GM18907 (cell line): ENCODE measurements around the gene CHPT1.
"Not testable (repeated sequence)": the region's sequence is repeated elsewhere in the genome, so short reads cannot be mapped to it uniquely, and the experiment has no call there.

ENCODE experiments used
- ATAC-seq: cut with Tn5 transposase; IDR thresholded peaks from one replicate; pipeline ENCODE4 v1.9.1; 2021; ENCODE audit warnings: mild to moderate bottlenecking, moderate library complexity; ENCODE audit not compliant: unreplicated experiment

Gene CHPT1

GRCh38 chr12:101681627-101682026 is 15.8 kb upstream of the CHPT1 start:
- ATAC-seq = not testable (repeated sequence)

- no peak for ATAC-seq
Observed at GRCh38 chr12:101685092-101685491, 12.3 kb upstream of the CHPT1 start.

- ATAC-seq = no peak
Observed at GRCh38 chr12:101686176-101686575, 11.3 kb upstream of the CHPT1 start.

- no peak for ATAC-seq
Observed at GRCh38 chr12:101690544-101691098, 6.8 kb upstream of the CHPT1 start.

- no peak for ATAC-seq
Observed at GRCh38 chr12:101691503-101692096, 5.8 kb upstream of the CHPT1 start.

GRCh38 chr12:101694297-101694848 is 3.1 kb upstream of the CHPT1 start:
- ATAC-seq = no peak

- no peak for ATAC-seq
Observed at GRCh38 chr12:101694986-101695385, 2.5 kb upstream of the CHPT1 start.

GRCh38 chr12:101695706-101696105 is 1.7 kb upstream of the CHPT1 start:
- no peak for ATAC-seq

GRCh38 chr12:101696251-101697196 is 916 bp upstream of the CHPT1 start:
- peak; percentile 6 for ATAC-seq

GRCh38 chr12:101697930-101698799 is 725 bp downstream of the CHPT1 start:
- peak; percentile 44 for ATAC-seq

GRCh38 chr12:101698800-101699347 is 1.4 kb downstream of the CHPT1 start:
- ATAC-seq = no peak

GRCh38 chr12:101700299-101700820 is 2.9 kb downstream of the CHPT1 start:
- no peak for ATAC-seq

- no peak for ATAC-seq
Observed at GRCh38 chr12:101703487-101703886, 6.0 kb downstream of the CHPT1 start.

GRCh38 chr12:101706403-101706802 is 9.0 kb downstream of the CHPT1 start:
- ATAC-seq = no peak

GRCh38 chr12:101707131-101707782 is 9.8 kb downstream of the CHPT1 start:
- no peak for ATAC-seq

GRCh38 chr12:101710288-101710687 is 12.8 kb downstream of the CHPT1 start:
- ATAC-seq = no peak

- ATAC-seq = no peak
Observed at GRCh38 chr12:101713059-101713682, 15.7 kb downstream of the CHPT1 start.

GRCh38 chr12:101713930-101714329 is 16.5 kb downstream of the CHPT1 start:
- ATAC-seq = no peak

- no peak for ATAC-seq
Observed at GRCh38 chr12:101714877-101715444, 17.5 kb downstream of the CHPT1 start.
